Loucy (cell line): Measurements from ENCODE around the gene ETV3L.

Experiments
- EZH2phosphoT487 ChIP-seq: fragments of 200-600 bp; IDR thresholded peaks from 2 replicates; pipeline ENCODE4 v1.6.1; 2018; ENCODE audit warnings: antibody characterized with exemption, mild to moderate bottlenecking, moderate library complexity, borderline replicate concordance
- TF ChIP-seq, protein P1 (sequence below): fragments of 200-600 bp; sonication (generic); conservative IDR thresholded peaks from 2 replicates; pipeline ENCODE4 v1.5.1; 2014; ENCODE audit warnings: mild to moderate bottlenecking, antibody characterized with exemption, low read length

DNA sequence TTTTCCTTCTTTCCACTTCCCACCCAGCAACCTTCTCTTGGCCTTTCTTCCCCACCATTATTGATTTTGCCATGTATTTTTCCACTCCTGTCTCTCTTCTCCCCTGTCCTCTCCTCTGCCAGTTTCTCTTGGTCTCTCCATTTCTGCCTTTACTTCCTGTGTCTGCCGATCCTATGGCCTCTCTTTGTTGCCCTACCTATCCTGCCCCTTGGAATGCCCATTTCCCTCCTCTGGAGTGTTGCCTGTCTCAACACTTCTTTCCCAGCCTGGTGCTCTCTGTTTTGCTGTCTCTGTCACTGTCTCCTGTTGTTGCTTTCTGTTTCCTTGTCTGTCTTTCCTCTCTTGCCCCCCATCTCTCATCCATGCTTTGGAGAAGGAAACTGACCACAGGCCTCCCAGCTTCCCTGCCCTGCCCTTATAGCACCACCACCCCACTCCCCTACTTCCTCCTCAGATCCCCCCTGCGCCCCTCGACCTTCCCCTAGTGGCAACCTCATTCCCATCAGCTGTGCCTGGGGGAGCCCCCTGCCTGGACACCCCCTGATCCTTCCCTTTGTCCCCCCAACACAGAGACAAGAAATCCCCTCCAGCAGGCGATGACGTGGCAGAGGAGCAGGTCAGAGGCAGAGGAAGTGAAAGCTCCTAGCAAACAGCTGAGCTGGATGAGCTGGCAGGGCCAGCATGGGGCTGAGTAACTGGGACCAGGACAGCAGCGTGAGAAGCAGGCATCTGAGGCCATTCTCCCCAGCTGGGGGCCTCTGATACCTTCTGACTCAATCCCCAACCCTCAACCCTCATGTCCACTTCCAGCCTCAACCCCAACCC lies 6.6 kb upstream of the ETV3L start:
- TF ChIP-seq, protein P1, sequence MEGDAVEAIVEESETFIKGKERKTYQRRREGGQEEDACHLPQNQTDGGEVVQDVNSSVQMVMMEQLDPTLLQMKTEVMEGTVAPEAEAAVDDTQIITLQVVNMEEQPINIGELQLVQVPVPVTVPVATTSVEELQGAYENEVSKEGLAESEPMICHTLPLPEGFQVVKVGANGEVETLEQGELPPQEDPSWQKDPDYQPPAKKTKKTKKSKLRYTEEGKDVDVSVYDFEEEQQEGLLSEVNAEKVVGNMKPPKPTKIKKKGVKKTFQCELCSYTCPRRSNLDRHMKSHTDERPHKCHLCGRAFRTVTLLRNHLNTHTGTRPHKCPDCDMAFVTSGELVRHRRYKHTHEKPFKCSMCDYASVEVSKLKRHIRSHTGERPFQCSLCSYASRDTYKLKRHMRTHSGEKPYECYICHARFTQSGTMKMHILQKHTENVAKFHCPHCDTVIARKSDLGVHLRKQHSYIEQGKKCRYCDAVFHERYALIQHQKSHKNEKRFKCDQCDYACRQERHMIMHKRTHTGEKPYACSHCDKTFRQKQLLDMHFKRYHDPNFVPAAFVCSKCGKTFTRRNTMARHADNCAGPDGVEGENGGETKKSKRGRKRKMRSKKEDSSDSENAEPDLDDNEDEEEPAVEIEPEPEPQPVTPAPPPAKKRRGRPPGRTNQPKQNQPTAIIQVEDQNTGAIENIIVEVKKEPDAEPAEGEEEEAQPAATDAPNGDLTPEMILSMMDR, result no peak
- no peak for TF ChIP-seq EZH2phosphoT487
